Erythroblast (primary cell): ENCODE data around the gene NAV3.

ENCODE experiments used
- GATA1 ChIP-seq: IDR thresholded peaks from 2 replicates; pipeline ENCODE4 v1.6.1; 2011; ENCODE audit warnings: low read depth, mild to moderate bottlenecking, control low read depth, low read length, moderate library complexity
- POLR2A ChIP-seq: IDR thresholded peaks from 2 replicates; pipeline ENCODE4 v1.6.1; 2011; ENCODE audit warnings: mild to moderate bottlenecking, low read length

DNA sequence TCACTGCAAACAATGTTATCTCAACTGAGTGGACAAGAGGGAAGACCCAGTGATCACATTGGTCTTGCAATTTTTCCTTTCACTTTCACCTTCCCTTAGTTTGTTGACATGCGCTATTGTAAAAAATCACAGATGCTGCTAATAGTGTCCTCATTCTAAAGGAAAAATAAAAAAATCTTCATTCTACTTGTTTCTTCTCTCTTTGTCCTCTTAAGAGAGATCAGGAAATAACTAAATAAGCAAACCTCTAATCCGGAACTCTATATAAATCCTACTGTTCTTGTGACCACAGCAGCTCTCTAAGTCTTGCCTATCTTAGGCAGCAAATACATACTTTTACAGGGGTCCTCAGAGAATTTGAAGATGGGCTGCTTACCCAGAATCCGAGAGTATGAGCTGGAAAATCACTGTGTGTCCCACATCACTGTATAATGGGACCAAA lies 257.7 kb downstream of the NAV3 start:
- TF ChIP-seq POLR2A (no peak), GATA1 (no peak)
